Stimulated activated CD8-positive, alpha-beta memory T cell treated with anti-CD3 and anti-CD28 coated beads, Interleukin-12 subunit alpha, Interleukin-12 subunit beta, amount 100 ng/mL, for 24 hours (primary cell): ENCODE results near the gene ACADVL.
"Not testable (repeated sequence)": the region's sequence is repeated elsewhere in the genome, so short reads cannot be mapped to it uniquely, and the experiment has no call there.

Experiments used
- DNase-seq: peaks from one replicate; pipeline ENCODE4 v3.0.0-alpha.2; 2020; ENCODE audit errors: extremely low read depth

The ACADVL gene

DNA sequence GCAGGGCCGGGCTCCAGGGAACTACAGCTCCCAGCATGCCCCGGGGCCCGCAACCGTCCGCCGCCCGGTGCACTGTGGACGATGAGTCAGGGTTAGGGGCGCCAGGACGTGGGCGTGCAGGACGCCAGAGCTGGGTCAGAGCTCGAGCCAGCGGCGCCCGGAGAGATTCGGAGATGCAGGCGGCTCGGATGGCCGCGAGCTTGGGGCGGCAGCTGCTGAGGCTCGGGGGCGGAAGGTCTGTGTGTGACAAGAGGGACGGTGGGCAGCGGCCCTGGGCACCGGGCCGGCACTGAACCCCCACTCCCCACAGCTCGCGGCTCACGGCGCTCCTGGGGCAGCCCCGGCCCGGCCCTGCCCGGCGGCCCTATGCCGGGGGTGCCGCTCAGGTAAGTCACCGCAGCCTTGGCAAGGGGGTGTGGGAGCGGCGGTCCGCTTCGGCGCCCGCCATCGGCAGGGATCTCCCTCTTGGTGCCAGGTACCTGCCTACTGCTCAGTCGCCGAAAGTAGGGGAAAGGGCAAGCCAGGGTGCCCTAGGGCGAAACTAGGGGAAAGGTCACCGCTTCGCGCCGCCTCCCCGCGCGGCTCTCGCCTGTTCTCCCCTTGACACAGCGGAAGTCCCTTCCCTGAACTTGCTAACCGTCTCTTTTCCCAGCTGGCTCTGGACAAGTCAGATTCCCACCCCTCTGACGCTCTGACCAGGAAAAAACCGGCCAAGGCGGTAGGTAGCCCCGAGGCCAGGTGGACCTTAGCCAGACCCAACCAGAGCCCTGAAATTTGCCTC lies at the start of gene ACADVL, which contains the start of gene DLG4:
ACADVL (plus strand) TSS at position 127 of the 781 bp plus-strand sequence; CDS start at position 174, 47 bp downstream.
DLG4 (minus strand) TSS at position 25 of the 781 bp plus-strand sequence.
- DNase-seq = no peak

GRCh38 chr17:7172522-7173191 lies 47.1 kb upstream of the ACADVL start:
- DNase-seq = not testable (repeated sequence)

- no peak for DNase-seq
These were observed 45.8 kb upstream of the ACADVL start for GRCh38 chr17:7173687-7174602.

GRCh38 chr17:7174603-7175326 lies 45.0 kb upstream of the ACADVL start:
- DNase-seq = no peak

DNA sequence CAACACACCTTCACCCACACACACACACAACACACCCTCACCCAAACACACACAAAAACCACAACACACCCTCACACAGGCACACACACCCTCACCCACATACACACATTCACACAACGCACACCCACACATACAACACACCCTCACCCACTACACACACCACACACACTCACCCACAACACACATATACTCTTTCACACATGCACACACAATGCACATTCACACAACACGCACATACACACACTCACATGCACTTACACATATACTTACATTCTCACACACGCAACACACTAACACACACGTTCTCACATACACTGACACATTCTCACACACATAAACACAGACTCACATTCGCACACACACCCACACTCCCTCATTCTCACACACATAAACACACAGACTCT lies 44.4 kb upstream of the ACADVL start:
- no peak for DNase-seq

GRCh38 chr17:7176107-7176840 lies 43.5 kb upstream of the ACADVL start:
- no peak for DNase-seq

- no peak for DNase-seq
These were observed 42.9 kb upstream of the ACADVL start for GRCh38 chr17:7176841-7177190.

GRCh38 chr17:7177191-7177953 lies 42.4 kb upstream of the ACADVL start:
- peak; percentile 19 for DNase-seq

- DNase-seq = no peak
These were observed 41.7 kb upstream of the ACADVL start for GRCh38 chr17:7177954-7178477.

GRCh38 chr17:7178973-7179316 lies 40.8 kb upstream of the ACADVL start:
- no peak for DNase-seq

DNA sequence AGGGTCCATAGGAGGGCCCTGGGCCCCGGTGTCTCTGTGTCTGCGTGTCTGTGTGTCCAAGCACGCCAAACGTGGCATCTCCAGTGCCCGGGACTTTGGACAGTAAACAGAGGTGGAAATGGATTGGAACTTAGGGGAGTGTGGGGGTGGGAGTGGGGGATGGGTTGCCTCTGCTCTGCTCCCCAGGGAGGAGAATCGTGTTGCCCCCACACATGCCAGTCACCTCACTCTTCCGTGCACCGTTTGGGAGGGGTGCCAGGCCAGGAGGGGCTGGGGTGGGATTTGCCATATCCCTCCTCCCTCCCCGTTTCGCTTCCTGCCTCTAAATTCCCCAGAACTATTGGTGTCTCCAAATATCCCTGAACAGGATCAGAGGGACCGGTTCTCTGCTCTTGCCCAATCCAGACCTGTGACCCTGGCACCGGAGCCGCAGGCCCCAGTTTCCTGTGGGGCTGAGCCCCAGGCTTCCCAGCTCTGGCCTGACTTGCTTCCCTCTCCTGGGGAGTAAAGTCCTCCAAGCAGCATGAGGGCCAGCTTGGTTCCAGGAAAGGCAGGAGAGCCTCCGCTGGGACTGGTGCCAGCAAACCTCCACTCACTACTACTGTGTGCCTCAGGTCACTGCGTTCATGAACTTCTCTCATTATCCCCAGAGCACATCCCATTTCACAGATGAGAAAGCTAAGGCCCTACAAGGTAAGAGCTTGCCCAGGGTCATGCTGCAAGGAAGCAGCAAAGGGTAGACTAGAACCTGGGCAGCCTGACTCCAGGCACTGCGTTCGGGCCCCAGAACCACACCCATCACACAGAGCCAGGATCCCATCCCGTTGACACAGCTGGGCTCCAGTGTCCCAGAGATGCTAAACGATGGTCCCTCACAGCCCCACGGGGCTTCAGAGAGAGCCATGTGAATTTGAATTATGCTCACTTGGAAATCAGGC lies 40.2 kb upstream of the ACADVL start, which contains the start of gene ASGR1:
ASGR1 (minus strand) TSS at position 54 of the 938 bp plus-strand sequence. CDS start 807 bp downstream, outside the sequence.
- no peak for DNase-seq

GRCh38 chr17:7182101-7182500 lies 37.6 kb upstream of the ACADVL start:
- not testable (repeated sequence) for DNase-seq

DNA sequence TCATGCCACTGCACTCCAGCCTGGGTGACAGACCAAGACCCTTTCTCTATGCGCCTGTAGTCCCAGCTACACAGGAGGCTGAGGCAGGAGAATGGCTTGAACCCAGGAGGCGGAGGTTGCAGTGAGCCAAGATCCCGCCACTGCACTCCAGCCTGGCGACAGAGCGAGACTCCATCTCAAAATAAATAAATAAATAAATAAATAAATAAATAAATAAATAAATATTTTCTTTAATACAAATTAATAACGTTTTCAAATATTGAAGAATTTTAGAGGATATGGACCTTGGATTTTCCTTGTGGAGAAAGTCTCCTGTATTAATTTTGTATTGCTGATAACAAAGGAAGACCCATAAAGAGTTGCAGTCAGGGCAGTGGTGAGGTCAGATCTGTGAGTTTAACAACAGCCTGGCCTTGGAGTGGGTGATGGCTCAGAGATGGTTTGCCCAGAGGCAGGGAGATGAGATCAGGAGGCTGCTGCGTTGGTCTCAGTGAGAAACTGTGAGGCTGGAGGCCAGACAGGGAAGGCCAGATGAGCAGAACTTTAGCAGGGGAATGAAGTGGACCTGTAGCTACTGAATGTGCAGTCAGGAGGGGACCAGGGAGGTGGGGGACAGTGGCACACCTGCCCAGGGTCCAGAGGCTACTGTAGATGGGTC lies 36.2 kb upstream of the ACADVL start:
- DNase-seq = no peak

DNA sequence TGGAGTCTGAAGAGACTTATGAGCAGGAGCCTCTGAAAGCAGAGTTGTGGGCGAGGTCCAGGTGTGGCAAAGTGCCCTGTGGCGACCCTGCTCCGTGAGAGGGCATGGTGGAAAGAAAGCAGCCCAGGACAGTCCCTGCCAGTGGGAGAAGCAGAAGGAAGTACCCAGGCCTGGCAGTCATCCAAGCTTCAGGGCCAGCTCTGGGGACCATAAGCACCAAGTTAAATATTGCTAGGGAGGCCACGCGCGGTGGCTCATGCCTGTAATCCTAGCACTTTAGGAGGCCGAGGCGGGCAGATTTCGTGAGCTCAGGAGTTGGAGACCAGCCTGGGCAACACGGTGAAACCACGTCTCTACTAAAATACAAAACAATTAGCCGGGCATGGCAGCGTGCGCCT lies 35.6 kb upstream of the ACADVL start:
- no peak for DNase-seq

DNA sequence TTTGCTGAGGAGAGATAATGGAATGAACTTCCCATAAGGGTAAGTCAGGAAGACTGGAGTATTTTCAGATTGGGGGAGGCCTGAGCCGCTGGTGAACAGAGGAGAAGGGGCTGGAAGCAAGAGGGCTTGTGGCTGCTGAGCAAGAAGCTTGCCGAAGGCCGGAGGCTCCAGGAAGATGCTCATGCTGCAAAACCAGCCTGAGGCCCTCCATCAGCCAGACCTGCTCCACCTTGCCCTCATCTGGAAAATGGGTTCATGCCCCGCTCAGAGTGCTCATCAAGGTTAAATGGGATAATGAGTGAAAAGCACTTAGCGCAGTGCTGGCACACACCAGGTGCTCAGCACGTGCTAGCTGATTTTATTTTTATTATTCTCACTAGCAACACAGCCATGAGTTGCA lies 35.1 kb upstream of the ACADVL start:
- DNase-seq = no peak

DNA sequence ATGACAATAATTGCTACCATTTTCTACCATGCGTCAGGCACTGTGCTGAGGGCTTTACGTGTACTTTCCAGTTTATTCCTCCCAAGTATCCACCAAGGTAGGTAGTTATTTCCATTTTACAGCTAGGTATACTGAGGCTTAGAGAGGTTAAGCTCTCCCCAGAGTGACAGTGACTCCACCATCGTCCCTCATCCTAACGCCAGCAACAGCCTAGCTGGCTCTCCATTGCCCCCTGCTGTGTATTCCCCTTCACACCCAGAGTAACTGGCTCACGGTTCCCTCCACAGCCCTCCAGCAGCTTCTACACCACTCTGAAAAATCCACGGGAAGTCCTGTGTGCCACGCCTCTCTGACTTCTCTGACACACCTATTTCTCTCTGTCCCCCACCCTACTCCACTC lies 33.5 kb upstream of the ACADVL start:
- no peak for DNase-seq

GRCh38 chr17:7190276-7190917 lies 29.3 kb upstream of the ACADVL start:
- DNase-seq = no peak

DNA sequence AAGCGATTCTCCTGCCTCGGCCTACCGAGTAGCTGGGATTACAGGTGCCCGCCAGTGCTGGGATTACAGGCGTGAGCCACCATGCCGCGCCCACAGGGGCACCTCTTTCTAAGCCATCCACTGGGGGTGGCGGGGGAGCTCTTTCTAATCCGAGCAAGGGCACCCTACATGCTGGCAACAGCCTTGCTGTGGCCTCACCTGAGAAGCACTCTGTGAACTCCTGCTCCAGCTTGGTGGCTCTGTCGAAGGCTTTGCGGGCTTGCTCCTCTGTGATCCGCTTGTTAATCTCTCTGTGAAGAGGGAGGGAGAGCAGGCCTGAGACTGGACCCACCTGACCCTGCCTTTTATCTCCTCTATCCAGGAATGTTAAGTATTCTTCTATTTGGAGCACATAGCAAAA lies 28.7 kb upstream of the ACADVL start:
- DNase-seq = no peak
